GM19395 (cell line): ENCODE data around the gene NELL1.

ENCODE experiments used
- ATAC-seq: cut with Tn5 transposase; IDR thresholded peaks from one replicate; pipeline ENCODE4 v1.9.1; 2021; ENCODE audit warnings: mild to moderate bottlenecking, moderate library complexity; ENCODE audit not compliant: unreplicated experiment

NELL1 gene

GRCh38 chr11:21470521-21470920, 801.1 kb downstream of the NELL1 start:
- no peak for ATAC-seq

GRCh38 chr11:21472261-21472660, 802.9 kb downstream of the NELL1 start:
- ATAC-seq = no peak

GRCh38 chr11:21474529-21474928, 805.1 kb downstream of the NELL1 start:
- ATAC-seq = no peak

GRCh38 chr11:21475276-21475675, 805.9 kb downstream of the NELL1 start:
- no peak for ATAC-seq

GRCh38 chr11:21476588-21476987, 807.2 kb downstream of the NELL1 start:
- ATAC-seq = no peak

- ATAC-seq = no peak
These were observed 810.9 kb downstream of the NELL1 start for GRCh38 chr11:21480240-21480639.

GRCh38 chr11:21481255-21481654, 811.9 kb downstream of the NELL1 start:
- ATAC-seq = no peak

GRCh38 chr11:21484039-21484438, 814.7 kb downstream of the NELL1 start:
- no peak for ATAC-seq

- no peak for ATAC-seq
These were observed 815.6 kb downstream of the NELL1 start for GRCh38 chr11:21485006-21485405.

- no peak for ATAC-seq
These were observed 816.0 kb downstream of the NELL1 start for GRCh38 chr11:21485426-21485825.

- ATAC-seq = no peak
These were observed 820.2 kb downstream of the NELL1 start for GRCh38 chr11:21489416-21490115.

- ATAC-seq = no peak
These were observed 823.5 kb downstream of the NELL1 start for GRCh38 chr11:21492931-21493330.

GRCh38 chr11:21494946-21495345, 825.6 kb downstream of the NELL1 start:
- ATAC-seq = no peak

GRCh38 chr11:21495879-21496278, 826.5 kb downstream of the NELL1 start:
- ATAC-seq = no peak

- no peak for ATAC-seq
These were observed 831.9 kb downstream of the NELL1 start for GRCh38 chr11:21501245-21501644.

GRCh38 chr11:21505070-21505469, 835.7 kb downstream of the NELL1 start:
- no peak for ATAC-seq

- ATAC-seq = peak; percentile 77
These were observed 842.6 kb downstream of the NELL1 start for GRCh38 chr11:21511835-21512440.

GRCh38 chr11:21514316-21514715, 844.9 kb downstream of the NELL1 start:
- no peak for ATAC-seq

GRCh38 chr11:21520244-21520643, 850.9 kb downstream of the NELL1 start:
- no peak for ATAC-seq

GRCh38 chr11:21529187-21529586, 859.8 kb downstream of the NELL1 start:
- ATAC-seq = no peak

- ATAC-seq = no peak
These were observed 864.9 kb downstream of the NELL1 start for GRCh38 chr11:21534288-21534687.

- no peak for ATAC-seq
These were observed 868.6 kb downstream of the NELL1 start for GRCh38 chr11:21537980-21538379.
